NCI-H82 treated with DMSO at 0.1 percent for 48 hours (cell line): Measurements from ENCODE around the gene RELT.

ENCODE experiments used
- DNase-seq: peaks from one replicate; lab custom pipeline; 2025; ENCODE audit not compliant: unreplicated experiment; lab: John Stamatoyannopoulos, UW

Gene RELT

GRCh38 chr11:73376160-73376802, at the start of gene RELT:
TSS of gene RELT (plus strand) at chr11:73376399. CDS start at chr11:73389137, 12,738 bp downstream.
- peak; percentile 43 for DNase-seq

GRCh38 chr11:73326929-73327811, 49.0 kb upstream of the RELT start:
- no peak for DNase-seq

- DNase-seq: peak; percentile 32
Observed at GRCh38 chr11:73327812-73328364, 48.3 kb upstream of the RELT start.

- no peak for DNase-seq
Observed at GRCh38 chr11:73330569-73331093, 45.6 kb upstream of the RELT start.

GRCh38 chr11:73331138-73331916, 44.9 kb upstream of the RELT start:
- DNase-seq: no peak

- DNase-seq: no peak
Observed at GRCh38 chr11:73333173-73333572, 43.0 kb upstream of the RELT start.

GRCh38 chr11:73333640-73334383, 42.4 kb upstream of the RELT start:
- no peak for DNase-seq

- DNase-seq: no peak
Observed at GRCh38 chr11:73334384-73335203, 41.6 kb upstream of the RELT start.

GRCh38 chr11:73335204-73335923, 40.8 kb upstream of the RELT start:
- DNase-seq: peak; percentile 63

- no peak for DNase-seq
Observed at GRCh38 chr11:73337846-73338245, 38.4 kb upstream of the RELT start.

- DNase-seq: no peak
Observed at GRCh38 chr11:73338279-73338678, 37.9 kb upstream of the RELT start.

GRCh38 chr11:73340164-73340563, 36.0 kb upstream of the RELT start:
- no peak for DNase-seq

- DNase-seq: no peak
Observed at GRCh38 chr11:73342633-73343032, 33.6 kb upstream of the RELT start.

GRCh38 chr11:73343076-73343873, 32.9 kb upstream of the RELT start:
- DNase-seq: no peak

GRCh38 chr11:73344191-73344607, 32.0 kb upstream of the RELT start:
- no peak for DNase-seq

GRCh38 chr11:73345481-73346160, 30.6 kb upstream of the RELT start:
- no peak for DNase-seq

- DNase-seq: no peak
Observed at GRCh38 chr11:73346186-73346935, 29.8 kb upstream of the RELT start.
